GM18508 (cell line): Measurements from ENCODE around the gene CACNB1.

Source experiments
- ATAC-seq: cut with Tn5 transposase; IDR thresholded peaks from one replicate; pipeline ENCODE4 v1.9.1; 2021; ENCODE audit warnings: moderate number of reproducible peaks; ENCODE audit not compliant: insufficient read depth, unreplicated experiment

The CACNB1 gene

GRCh38 chr17:39153599-39154051, 43.8 kb downstream of the CACNB1 start:
- ATAC-seq = no peak

DNA sequence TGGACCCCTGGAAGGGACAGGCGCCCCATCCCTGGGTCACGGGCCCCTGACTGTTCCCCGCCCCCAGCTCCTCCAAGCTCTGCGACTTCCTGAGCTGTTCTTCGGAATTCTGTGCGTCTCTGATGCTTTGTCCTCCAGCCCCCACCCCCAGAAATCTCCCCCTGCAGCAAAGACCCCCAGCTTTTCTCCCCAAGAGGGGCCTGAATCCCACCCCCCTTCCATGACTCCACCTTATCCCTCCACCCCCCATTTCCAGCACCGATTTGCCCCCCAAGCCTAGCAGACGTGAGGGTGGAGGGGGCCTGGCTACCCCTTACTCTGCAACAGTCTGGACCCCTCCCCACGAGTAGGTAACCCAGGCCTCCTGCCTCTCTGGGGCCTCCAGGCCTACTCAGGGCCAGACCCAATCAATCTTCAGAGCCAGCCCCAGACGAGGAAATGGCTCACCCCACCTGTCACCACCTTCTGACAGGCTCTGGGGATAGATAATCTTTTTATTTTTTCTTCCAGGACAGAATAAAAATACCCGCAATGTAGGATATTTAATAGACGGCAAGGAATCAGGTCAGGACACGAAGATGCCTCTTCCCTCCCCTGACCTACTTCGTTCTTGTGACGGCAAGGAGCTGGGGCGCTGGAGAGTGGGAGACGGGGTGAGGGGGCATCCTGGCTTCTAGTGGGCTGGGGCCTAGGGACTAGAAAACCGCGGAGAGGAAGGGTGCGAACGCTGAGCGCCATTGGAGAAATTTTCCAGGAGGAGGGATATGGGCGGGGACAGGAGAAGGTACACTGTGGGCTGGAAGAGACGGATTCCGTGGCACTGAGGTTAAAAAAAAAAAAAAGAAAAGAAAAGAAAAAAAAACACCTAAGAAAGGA, 45.3 kb downstream of the CACNB1 start:
- no peak for ATAC-seq

DNA sequence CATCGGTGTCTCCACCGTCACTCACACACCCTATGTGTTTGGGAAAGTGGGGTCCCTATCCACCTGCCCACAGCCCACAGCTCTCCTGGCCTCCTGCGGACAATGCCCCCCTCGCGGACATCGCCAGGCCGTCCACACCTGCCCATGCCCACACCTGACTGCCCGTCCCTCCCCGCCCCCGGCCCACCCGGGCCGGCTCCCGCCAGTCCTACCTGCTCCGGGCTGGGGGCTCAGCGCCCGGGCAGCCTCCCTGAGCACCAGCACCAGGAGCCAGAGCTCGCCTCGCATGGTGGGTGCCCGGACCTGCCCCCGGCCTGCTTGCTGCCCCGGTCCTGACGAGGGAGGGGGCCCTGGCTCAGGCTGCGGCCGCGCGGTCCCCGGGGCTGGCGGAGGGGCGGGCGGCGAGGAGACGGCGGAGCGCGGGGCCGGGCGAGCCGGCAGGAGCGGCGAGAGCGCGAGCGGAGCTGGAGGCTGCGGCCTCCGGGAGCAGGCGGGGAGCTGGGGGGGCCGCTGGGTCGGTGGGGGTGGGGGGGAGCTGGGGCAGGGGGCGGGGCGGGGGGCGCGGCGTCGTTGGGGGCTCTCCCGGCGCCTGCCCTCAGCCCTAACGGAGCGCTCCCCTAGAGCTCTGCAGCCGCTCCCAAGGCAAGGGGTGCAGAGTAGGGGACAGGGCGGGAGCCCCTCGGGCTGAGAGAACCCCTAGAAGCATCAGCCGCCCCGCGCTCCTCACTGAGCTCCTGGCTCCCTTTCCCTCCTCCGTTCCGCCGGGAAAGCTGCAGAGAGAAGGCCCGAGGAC, 46.1 kb downstream of the CACNB1 start, which contains the start of gene PLXDC1:
PLXDC1 (minus strand) TSS at position 488 of the 793 bp plus-strand sequence; CDS start at position 288, 200 bp downstream.
- no peak for ATAC-seq

- ATAC-seq = no peak
These were observed 46.7 kb downstream of the CACNB1 start for GRCh38 chr17:39150795-39151149.

DNA sequence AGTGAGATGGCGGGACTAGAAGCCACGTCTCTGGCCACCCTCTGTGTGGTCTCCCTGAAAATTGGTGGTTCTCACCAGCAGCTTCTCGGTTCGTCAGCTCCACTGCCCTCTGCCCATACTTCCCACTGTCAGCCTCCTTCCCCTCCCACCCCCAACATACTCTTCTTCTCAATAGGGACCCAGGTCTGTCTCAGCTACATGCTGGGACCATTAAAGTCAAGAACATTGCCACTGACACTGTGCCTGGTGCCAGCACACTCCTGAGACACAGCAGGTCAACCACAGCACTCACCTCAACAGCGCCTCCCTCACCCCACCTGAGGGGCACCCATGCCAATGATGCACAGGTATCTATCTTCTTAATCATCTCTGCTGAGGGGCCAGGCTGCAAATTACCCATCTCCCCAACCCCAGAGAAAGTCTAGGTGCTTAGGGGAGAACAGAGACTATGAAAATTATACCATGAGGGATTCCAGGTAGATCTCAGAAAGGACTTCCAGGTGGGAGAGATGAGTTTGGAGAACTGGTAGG, 47.3 kb downstream of the CACNB1 start:
- ATAC-seq = no peak

- ATAC-seq = no peak
These were observed 50.0 kb downstream of the CACNB1 start for GRCh38 chr17:39147221-39148185.

DNA sequence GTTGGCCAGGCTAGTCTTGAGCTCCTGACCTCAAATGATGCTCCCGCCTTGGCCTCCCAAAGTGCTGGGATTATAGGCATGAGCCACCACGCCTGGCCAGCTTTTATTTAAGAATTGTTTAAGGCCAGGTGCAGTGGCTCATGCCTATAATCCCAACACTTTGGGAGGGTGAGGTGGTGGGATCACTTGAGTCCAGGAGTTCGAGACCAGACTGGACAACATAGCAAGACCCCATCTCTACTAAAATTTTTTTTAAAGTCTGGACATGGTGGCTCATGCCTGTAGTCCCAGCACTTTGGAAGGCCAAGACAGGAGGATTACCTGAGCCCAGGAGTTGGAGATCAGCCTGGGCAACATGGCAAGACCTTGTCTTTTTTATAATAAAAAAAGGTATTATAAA, 51.2 kb downstream of the CACNB1 start:
- no peak for ATAC-seq

GRCh38 chr17:39145143-39145542, 52.3 kb downstream of the CACNB1 start:
- ATAC-seq = no peak

DNA sequence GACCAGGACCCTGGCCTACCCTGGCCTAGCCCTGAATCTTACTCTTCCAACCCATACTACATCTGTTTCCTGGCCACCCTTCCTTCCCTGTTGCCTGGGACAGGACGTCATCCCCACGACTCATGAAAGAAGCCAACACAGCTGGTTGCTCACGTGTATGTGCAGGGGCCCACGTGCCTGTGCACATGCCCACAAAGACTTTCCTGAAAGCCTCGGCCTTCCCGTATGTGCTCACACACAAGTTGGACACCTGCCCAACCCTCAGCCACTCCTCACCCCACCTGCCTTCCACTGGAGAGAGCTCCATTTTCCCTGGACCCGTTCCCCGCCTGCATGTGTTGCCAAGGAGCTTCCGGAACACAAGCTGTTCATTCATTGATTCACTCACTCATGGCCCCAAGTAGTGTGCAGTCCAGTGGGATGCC, 53.0 kb downstream of the CACNB1 start:
- no peak for ATAC-seq

DNA sequence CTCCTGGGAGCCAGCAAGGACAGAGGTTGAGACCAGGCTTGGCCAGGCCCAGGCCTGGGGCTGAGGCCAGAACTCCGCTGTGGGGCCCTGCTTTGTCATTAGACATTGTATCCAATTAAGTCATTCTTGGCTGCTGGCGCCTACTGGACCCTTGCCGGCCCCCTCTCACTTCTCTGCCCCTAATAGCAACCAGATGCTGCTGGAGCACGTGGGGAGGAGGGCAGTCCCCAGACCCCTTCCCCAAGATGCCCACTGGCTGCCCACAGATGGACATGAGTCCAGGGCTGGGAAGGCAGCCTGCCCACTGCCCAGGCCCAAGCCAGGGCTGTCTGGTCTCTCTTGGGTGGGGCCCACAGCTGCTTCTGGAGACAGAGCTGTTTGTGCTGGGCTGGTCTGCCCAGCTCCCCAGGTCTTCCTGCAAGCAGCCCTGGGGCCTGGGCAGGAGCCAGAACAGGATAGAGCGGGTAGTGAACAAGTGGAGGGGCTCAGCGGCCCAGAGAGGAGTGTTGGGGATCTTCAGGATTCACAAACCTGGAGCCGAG, 53.8 kb downstream of the CACNB1 start:
- ATAC-seq = no peak

DNA sequence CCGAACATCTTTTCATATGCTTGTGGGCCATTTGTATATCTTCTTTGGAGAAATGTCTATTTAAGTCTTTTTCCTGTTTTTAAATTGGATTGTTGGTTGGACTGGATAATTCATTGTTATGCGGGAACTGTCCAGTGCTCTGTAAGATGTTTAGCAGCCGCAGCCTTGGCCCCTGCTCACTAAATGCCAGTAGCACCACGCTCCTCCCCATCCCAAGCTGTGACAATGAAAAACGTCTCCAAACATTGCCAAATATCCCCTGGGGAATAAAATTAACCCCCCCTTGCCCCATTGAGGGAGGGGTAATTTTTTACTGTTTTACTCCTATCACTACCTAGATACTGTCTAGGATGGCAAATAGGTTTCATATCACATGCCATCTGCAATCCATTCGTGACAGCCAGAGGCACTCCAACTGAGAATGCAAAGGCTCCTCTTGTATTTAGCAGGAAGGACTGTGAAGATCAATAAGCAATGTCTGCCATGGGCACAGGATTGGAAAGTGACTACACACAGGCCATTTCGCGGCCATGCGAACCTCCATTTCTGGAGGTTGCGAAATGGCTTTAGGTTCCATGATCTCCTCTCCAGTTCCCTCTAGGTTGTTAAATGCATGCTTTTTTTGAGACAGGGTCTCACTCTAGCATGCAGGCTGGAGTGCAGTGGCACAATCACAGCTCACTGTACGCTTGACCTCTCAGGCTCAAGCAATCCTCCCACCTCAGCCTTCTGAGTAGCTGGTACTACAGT, 55.4 kb downstream of the CACNB1 start:
- ATAC-seq = no peak

DNA sequence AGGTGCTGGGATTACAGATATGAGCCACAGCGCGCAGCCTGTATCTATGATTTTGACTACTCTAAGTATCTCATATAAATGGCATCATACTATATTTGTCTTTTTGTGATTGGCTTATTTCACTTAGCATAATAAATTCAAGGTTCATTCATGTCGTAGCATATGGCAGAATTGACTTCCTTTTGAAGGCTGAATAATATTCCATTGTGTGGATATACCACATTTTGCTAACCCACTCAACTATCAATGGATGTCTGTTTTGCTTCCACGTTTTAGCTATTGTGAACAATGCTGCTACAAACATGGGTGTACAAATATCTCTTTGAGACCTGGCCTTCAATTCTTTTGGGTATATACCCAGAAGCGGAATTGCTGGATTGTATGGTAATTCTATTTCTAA, 56.2 kb downstream of the CACNB1 start:
- no peak for ATAC-seq

DNA sequence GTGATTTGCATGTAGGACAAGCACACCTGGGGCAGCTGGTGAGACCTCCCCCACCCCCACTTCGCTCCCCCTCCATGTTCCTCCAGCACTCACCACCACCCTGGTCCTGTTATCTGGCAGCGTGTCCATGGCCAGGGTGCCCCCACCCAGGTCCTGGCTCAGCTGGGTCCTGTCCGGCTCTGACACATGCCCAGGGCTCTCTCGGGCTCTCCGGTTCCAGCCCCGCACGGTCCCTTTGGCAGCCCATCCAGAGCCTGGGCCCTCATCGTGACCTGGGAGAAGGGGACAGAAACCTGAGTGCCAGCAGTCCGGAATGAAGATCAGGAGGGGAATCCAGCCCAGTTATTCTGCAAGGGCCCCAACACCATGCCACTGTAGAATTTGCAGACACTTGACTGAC, 57.9 kb downstream of the CACNB1 start:
- no peak for ATAC-seq

DNA sequence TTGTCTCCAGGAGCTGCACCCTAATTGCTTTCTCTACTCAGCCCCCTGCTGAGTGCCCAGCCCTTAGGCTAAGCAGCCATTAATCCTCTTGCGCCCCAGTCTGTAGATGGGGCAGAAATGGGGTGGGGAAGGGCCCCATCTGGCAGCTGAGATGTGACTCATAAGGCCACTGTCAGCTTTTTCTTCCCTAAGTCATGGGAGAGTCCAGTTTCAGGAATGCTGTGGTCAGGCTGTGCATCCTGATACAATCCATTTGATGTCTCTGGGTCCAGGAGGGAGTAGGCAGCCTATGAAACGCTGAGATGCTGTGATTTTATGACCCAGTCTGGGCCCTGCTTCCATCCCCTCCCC, 58.3 kb downstream of the CACNB1 start:
- ATAC-seq = no peak

DNA sequence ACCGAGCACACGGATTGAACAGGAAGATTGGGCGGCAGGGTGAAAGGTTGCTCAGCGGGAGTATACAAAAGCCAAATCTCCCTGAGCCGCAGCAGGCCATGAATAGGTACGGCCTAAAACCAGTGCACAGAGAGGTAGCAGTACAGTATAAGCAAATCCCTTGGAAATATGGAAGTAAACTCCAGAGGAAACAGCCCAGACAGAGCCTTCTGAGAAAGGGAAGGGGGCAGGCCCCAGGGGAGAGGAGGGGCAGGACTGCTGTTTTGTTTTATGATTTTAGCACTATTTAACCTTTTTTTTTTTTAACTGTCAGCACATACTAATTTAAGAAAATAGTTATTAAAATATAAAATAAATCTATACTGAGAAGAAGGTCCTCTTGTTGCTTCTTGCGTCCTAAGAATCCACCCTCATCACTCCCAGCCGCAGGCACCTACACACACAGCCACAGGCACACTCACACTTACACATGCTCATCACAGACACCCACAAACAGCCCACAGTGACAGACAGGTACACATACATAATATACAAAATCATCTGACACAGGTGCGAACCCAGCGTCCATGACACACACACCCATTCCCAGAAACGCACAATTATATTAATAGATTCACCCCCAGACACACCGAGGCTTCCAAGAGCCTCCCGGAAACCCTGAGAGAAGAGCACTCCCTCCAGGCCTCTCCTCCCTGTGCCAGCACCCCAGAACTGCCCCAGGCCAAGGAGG, 58.9 kb downstream of the CACNB1 start:
- ATAC-seq = no peak

DNA sequence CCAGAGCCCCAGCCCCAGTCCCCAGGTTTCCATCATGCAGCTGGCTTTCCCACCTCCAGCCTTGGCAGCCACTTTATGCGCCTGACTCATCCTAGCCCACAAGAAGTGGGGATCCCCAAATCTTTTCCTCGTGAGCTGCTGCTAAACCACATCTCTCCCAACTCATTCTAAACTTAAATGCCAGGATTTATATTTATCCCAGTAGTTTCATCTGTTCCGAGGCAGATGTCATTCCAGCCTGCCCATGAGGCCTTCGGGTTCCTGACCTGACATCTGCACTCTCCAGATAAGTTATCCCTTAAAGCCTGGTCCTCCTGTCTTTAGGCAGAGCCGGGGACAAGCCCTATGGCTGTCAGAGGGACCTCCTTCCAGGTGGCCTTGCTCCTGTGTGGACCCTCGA, 62.6 kb downstream of the CACNB1 start:
- ATAC-seq = no peak

- no peak for ATAC-seq
These were observed 65.3 kb downstream of the CACNB1 start for GRCh38 chr17:39132192-39132610.

DNA sequence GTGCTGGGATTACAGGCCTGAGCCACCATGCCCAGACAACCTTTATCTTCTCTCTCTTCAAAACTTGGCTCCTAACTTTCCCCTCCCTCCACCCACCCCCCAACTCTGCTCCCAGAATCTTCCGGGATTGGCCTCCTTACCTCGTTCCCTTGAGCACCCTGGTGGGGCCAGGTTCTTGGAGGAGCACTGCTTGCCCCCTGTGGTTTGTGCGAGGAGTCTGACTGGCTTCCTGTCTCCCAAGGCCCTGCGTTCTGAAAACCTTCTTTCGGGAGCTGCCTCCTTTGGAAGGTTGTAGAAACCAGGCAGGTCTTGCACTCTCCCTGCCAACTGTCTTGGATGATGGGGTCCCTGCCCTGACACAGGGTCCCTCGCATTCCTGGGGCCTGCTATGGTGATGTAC, 65.9 kb downstream of the CACNB1 start:
- ATAC-seq = no peak
